ENCODE results near the gene EI24. TPM values are rescaled to one million over a fixed set of nuclear protein-coding genes. Genes with fewer than 3 reads are reported as not detected.

EI24 gene
- total RNA-seq, 1 donor from 2014 or later, result 129 TPM

DNA sequence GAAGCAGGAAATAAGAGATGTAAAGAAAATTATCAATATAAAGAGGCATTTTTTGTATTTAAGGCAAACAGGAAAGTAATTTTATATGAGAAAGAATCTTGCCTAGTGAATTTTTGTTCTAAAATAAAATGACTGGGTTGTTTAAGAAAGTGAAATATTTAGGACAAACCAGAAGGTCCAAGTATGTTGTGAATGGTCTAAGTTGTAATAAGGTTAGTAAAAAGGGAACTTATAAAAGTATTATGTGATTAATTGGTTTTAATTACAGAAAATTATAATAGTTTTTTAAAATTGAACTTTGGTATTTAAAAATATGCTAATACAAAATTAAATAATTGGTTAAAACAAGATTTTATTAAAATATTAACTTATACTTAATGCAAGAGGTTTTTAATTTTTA, 26.6 kb upstream of the EI24 start:
- no peak for TF ChIP-seq CTCF (IDR thresholded peaks at IDR 0.05; ENCODE audit: insufficient read depth, low read length, poor library complexity, severe bottlenecking)
- DNase-seq (ENCODE audit: low read depth), result no peak
- H3K27me3 ChIP-seq (ENCODE audit: control insufficient read depth, insufficient read depth, low read length), result no peaks in the 10 kb centered on the region
- no peak overlapping the region for H3K4me3 ChIP-seq (ENCODE audit: low read depth, low read length)
- H3K36me3 ChIP-seq (ENCODE audit: control insufficient read depth, insufficient read depth, low read length), result no peaks in the 10 kb centered on the region

DNA sequence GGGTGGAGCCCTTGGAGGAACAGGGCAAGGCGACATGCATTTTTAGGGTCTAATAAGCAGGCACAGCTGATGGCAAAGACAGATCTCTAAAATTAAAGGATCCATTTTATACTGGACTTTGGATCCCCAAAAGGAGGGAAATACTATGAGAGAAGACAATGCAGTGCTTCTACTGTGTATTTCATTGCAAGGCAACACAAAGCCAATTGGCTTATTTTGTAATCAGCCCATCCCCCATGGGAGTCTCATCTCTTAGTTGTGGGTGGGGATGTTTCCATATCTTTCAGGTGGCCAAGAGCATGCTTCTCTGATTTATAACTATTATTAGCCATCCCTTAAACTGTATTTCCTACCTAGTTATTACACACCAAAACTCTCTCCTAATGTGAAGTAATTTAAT, 18.5 kb upstream of the EI24 start:
- Histone ChIP-seq H3K27me3 (ENCODE audit: control insufficient read depth, insufficient read depth, low read length) (no peaks in the 10 kb centered on the region), H3K36me3 (ENCODE audit: control insufficient read depth, insufficient read depth, low read length) (no peaks in the 10 kb centered on the region), H3K4me3 (ENCODE audit: low read depth, low read length) (no peak overlapping the region)
- no peak for DNase-seq (ENCODE audit: low read depth)
- no peak for TF ChIP-seq CTCF (IDR thresholded peaks at IDR 0.05; ENCODE audit: insufficient read depth, low read length, poor library complexity, severe bottlenecking)

DNA sequence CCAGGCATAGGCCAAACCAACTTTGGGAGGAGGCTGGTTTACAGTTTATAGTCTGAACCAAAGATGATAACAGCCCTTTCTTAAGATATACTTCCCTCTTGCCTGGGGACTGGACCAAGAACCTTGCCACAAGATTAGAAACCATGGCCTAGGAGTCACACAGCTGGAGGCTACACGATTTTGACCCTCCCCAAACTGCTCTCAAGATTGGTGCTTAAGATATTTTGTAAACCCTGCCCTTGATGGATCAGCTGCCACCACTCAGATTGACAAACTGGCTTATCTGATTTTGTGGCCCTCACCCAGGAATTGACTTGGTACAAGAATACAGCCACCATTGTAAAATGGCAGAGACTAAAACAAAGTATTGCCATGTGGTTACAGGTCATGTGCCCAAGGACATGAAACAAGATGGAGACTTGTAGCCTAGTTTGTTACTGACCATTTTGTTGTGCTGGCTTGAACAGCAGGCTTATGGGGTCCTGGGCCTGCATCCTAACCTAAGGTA, 17.4 kb upstream of the EI24 start:
- H3K36me3 ChIP-seq (ENCODE audit: control insufficient read depth, insufficient read depth, low read length), result no peaks in the 10 kb centered on the region
- H3K27me3 ChIP-seq (ENCODE audit: control insufficient read depth, insufficient read depth, low read length), result no peaks in the 10 kb centered on the region
- TF ChIP-seq CTCF (IDR thresholded peaks at IDR 0.05; ENCODE audit: insufficient read depth, low read length, poor library complexity, severe bottlenecking), result no peak
- DNase-seq (ENCODE audit: low read depth), result no peak
- H3K4me3 ChIP-seq (ENCODE audit: low read depth, low read length), result no peak overlapping the region

DNA sequence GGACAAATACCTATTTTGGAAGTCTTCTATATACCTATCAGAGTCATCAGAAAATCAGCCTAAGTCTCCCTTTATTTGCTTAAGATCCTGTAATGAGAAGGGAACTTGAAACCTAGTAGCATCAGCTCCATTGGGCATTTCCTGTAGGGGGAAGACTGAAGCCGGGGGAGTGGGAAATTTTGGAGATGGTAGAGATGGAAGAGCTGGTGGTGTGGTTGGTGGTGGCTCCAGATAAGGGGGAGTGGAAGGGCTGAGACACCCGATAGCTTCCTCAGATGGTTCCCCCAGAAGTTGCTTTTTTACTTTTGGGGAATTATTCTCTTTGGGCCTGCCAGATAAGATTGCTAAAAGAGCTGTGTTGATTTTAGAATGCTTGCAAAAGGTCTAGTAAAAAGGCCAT, 16.4 kb upstream of the EI24 start:
- no peak for DNase-seq (ENCODE audit: low read depth)
- no peak for TF ChIP-seq CTCF (IDR thresholded peaks at IDR 0.05; ENCODE audit: insufficient read depth, low read length, poor library complexity, severe bottlenecking)

GRCh38 chr11:125553357-125553756, 15.9 kb upstream of the EI24 start:
- Histone ChIP-seq H3K4me3 (ENCODE audit: low read depth, low read length) (no peak overlapping the region), H3K27me3 (ENCODE audit: control insufficient read depth, insufficient read depth, low read length) (no peaks in the 10 kb centered on the region), H3K36me3 (ENCODE audit: control insufficient read depth, insufficient read depth, low read length) (no peaks in the 10 kb centered on the region)
- no peak for TF ChIP-seq CTCF (IDR thresholded peaks at IDR 0.05; ENCODE audit: insufficient read depth, low read length, poor library complexity, severe bottlenecking)
- DNase-seq (ENCODE audit: low read depth), result no peak

More for the DNA sequence above, 16.4 kb upstream of the EI24 start:
- Histone ChIP-seq H3K27me3 (ENCODE audit: control insufficient read depth, insufficient read depth, low read length) (no peaks in the 10 kb centered on the region), H3K4me3 (ENCODE audit: low read depth, low read length) (no peak overlapping the region), H3K36me3 (ENCODE audit: control insufficient read depth, insufficient read depth, low read length) (no peaks in the 10 kb centered on the region)

DNA sequence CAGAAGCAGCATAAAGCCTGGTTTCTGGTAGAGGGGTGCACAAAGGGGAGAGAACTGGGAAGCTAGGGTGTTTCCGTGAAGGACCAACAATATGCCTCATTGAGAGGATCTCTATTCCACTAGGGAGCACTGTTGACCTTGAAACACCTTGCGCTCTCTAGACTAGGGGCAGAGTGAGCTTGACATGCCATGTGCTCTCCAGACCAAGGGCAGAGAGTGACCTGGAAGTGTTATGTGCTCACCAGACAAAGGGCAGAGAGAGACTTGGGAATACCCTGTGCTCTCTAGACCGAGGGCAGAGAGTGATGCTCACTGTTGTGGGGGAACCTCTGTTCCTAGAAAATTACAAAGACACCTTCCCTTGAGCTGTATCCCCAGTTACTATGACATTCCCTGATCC, 15.2 kb upstream of the EI24 start:
- TF ChIP-seq CTCF (IDR thresholded peaks at IDR 0.05; ENCODE audit: insufficient read depth, low read length, poor library complexity, severe bottlenecking), result no peak
- DNase-seq (ENCODE audit: low read depth), result no peak

More for the DNA sequence above, 15.2 kb upstream of the EI24 start:
- Histone ChIP-seq H3K36me3 (ENCODE audit: control insufficient read depth, insufficient read depth, low read length) (no peaks in the 10 kb centered on the region), H3K27me3 (ENCODE audit: control insufficient read depth, insufficient read depth, low read length) (no peaks in the 10 kb centered on the region), H3K4me3 (ENCODE audit: low read depth, low read length) (no peak overlapping the region)

All from kidney epithelial cell (primary cell).